ENCODE measurements around the gene ABHD1.
"Not testable (repeated sequence)": the region's sequence is repeated elsewhere in the genome, so short reads cannot be mapped to it uniquely, and the experiment has no call there.

ABHD1 gene

GRCh38 chr2:27123302-27124150 lies at the start of gene ABHD1:
TSS of gene ABHD1 (plus strand) at chr2:27123815. CDS start at chr2:27123949, 134 bp downstream.
- no peak for DNase-seq (ENCODE audit: low read depth, low spot score)

- no peak for DNase-seq (ENCODE audit: low read depth, low spot score)
Measured at GRCh38 chr2:27074738-27075565, 48.7 kb upstream of the ABHD1 start.

DNA sequence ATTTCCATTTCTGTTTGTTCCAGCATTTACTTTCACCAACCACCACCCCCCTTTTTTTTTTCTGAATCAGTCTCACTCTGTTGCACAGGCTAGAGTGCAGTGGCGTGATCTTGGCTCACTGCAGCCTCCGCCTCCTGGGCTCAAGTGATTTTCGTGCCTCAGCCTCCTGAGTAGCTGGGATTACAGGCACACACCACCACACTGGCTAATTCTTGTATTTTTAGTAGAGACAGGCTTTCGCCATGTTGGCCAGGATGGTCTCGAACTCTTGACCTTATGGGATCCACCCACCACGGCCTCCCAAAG lies 48.1 kb upstream of the ABHD1 start:
- DNase-seq (ENCODE audit: low read depth, low spot score), result not testable (repeated sequence)

DNA sequence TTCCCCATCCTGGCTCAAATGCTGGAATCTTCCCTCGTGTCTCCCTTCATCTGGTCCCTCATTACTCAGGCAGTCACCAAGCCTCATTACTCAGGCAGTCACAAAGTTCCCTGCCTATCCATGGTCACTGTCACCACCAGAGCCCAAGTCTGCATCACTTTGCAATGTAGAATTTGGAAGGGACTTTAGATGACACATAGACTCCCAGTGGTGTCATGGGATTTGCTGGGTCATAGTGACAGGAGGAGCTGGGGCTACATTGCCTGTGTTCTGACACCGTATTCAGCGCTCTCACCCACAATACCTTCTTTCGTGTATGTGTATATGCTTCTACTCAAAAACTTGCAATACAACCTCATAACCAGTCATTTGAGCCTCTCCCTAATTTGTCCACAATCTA lies 47.3 kb upstream of the ABHD1 start:
- DNase-seq (ENCODE audit: low read depth, low spot score), result no peak

DNA sequence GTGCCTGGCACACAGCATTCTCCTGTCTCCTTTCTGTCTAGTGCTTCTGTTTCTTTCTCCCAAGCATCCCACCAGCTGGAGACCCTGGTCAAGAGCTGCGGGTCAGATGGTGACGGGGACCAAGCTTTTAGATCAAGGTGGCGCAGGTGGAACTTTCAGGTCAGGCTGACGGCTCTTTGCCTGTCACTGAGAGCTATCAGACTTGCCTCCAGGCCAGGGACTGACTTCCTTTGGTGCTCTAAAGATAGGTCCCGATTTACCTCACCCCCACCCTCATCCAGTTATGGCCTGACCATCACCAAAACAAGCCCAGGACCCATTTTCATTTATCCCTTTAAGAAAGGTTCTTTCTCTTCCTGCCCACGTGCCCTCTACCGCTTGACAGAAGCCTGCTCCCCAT lies 46.4 kb upstream of the ABHD1 start:
- no peak for DNase-seq (ENCODE audit: low read depth, low spot score)

DNA sequence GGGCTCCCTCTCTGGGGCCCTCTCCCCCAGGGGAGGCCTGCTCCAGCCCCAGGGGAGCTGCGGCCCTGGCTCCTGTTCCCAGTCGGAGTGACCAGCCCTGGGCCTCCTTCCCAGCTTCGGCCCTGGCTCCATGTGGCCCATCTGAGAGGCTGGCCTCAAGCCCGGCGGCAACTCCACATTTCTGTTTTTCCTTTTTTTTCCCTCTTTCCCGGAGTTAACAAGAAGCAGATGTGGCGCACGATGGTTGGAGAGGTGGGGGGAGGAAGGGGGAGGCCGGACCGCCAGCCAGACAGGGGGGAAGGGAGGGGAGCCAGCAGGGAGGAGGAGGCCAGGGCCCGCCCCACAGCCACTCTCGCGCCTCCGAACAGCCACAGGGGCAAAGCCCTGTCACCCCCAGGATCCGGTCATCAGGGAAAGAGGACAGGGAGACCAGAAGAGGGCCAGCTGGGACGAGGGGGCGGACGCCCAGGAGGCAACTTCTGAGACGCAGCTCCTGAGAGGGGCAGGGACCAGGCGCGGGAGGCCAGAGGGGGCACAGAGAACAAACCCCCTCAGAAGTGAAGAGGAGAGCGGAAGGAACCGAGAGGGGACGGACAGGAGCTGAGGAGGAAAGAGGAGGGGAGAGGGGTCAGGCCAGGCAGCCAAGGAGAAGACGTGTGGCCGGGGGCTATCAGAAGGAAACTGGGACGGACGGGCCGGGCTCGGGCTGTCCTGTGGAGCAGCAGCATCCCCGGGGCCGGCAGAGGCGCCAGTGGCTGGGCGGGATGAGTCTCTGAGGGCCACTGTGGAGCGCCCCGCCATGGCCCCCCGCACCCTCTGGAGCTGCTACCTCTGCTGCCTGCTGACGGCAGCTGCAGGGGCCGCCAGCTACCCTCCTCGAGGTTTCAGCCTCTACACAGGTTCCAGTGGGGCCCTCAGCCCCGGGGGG lies 45.1 kb upstream of the ABHD1 start, which contains the start of gene EMILIN1:
TSS of gene EMILIN1 (plus strand) at position 349 of the 928 bp plus-strand sequence. CDS start at position 800, 451 bp downstream.
- DNase-seq (ENCODE audit: low read depth, low spot score), result no peak

GRCh38 chr2:27079233-27080139 lies 44.1 kb upstream of the ABHD1 start:
- DNase-seq (ENCODE audit: low read depth, low spot score), result no peak

GRCh38 chr2:27080140-27080469 lies 43.5 kb upstream of the ABHD1 start:
- no peak for DNase-seq (ENCODE audit: low read depth, low spot score)

GRCh38 chr2:27080603-27080936 lies 43.0 kb upstream of the ABHD1 start:
- DNase-seq (ENCODE audit: low read depth, low spot score), result no peak

DNA sequence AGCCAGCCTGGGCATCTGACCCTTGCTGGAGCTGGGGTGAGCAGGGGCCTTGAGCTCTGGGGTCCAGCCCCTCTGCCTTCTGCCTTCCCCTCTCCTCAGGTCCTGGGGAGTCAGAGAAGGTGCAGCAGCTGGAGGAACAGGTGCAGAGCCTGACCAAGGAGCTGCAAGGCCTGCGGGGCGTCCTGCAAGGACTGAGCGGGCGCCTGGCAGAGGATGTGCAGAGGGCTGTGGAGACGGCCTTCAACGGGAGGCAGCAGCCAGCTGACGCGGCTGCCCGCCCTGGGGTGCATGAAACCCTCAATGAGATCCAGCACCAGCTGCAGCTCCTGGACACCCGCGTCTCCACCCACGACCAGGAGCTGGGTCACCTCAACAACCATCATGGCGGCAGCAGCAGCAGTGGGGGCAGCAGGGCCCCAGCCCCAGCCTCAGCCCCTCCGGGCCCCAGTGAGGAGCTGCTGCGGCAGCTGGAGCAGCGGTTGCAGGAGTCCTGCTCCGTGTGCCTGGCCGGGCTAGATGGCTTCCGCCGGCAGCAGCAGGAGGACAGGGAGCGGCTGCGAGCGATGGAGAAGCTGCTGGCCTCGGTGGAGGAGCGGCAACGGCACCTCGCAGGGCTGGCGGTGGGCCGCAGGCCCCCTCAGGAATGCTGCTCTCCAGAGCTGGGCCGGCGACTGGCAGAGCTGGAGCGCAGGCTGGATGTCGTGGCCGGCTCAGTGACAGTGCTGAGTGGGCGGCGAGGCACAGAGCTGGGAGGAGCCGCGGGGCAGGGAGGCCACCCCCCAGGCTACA lies 41.4 kb upstream of the ABHD1 start:
- no peak for DNase-seq (ENCODE audit: low read depth, low spot score)

DNA sequence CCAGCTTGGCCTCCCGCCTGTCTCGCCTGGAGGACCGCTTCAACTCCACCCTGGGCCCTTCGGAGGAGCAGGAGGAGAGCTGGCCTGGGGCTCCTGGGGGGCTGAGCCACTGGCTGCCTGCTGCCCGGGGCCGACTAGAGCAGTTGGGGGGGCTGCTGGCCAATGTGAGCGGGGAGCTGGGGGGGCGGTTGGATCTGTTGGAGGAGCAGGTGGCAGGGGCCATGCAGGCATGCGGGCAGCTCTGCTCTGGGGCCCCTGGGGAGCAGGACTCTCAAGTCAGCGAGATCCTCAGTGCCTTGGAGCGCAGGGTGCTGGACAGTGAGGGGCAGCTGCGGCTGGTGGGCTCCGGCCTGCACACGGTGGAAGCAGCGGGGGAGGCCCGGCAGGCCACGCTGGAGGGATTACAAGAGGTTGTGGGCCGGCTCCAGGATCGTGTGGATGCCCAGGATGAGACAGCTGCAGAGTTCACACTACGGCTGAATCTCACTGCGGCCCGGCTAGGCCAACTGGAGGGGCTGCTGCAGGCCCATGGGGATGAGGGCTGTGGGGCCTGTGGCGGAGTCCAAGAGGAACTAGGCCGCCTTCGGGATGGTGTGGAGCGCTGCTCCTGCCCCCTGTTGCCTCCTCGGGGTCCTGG lies 40.7 kb upstream of the ABHD1 start:
- no peak for DNase-seq (ENCODE audit: low read depth, low spot score)

DNA sequence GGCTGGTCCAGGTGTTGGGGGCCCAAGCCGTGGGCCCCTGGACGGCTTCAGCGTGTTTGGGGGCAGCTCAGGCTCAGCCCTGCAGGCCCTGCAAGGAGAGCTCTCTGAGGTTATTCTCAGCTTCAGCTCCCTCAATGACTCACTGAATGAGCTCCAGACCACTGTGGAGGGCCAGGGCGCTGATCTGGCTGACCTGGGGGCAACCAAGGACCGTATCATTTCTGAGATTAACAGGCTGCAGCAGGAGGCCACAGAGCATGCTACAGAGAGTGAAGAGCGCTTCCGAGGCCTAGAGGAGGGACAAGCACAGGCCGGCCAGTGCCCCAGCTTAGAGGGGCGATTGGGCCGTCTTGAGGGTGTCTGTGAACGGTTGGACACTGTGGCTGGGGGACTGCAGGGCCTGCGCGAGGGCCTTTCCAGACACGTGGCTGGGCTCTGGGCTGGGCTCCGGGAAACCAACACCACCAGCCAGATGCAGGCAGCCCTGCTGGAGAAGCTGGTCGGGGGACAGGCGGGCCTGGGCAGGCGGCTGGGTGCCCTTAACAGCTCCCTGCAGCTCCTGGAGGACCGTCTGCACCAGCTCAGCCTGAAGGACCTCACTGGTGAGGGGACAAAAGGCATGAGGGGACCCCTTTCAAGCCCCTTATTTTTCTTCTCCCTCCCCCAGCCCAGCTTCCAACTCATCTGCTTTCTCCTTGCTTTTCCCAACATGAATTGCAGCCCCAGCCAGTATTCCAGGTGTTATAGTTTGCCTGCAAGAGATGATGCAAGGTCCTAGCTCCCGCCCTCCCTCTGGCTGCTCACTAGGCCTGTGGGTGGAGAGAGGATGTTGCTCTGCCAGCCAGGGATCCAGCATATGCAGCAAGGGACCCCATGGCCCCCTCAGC lies 40.0 kb upstream of the ABHD1 start:
- DNase-seq (ENCODE audit: low read depth, low spot score), result no peak

DNA sequence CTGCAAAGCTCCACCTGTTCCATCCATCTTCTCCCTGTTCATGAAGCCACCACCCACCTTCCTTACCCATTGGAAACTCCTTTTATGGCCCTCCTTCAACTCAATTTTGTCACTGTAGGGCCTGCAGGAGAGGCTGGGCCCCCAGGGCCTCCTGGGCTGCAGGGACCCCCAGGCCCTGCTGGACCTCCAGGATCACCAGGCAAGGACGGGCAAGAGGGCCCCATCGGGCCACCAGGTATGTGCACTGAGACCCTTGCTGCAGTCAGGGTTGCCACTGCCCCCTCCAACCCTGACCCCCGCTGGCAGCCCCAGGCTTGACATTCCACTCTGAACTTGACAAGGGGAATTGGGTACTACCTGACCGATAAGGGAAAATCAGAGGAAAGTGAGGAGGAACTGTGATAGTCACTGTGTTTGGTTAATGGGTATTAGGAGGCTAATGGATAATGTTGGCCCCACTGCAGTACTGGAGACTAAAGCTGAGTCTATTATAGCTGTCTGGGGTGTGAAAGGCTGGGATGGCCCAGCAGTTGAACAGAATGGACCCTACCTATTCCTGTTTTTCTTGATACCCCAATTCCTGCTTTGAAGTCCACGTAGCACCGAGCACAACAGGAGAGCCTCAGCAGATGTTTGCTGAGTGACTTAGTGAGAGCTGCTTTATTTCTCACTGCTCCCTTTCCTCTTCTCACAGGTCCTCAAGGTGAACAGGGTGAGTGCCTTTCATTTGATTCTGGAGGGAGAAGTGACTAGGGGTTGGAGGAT lies 39.1 kb upstream of the ABHD1 start:
- DNase-seq (ENCODE audit: low read depth, low spot score), result no peak

DNA sequence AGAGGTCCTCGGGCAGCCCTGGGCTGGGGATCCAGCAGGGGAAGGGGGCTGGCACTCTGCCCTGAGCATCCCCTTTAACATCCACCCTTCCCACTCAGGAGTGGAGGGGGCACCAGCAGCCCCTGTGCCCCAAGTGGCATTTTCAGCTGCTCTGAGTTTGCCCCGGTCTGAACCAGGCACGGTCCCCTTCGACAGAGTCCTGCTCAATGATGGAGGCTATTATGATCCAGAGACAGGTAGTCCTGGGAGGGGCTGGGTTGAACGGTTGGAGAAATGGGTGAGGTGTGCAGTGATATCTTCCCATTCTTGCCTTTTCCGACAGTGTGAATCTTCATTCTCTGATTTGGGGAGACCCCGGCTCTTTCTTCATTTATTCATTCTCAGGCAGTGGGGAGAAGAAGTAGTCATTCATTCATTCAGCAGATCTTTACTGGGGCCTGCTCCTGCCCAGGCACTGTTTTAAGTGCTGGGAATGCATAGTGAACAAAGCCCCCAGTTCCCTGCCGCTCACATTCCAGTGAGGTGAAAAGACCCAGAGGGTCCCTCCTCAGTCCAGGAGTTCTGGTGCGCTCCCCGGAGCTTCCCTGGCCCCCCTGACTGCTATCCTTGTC lies 38.4 kb upstream of the ABHD1 start:
- no peak for DNase-seq (ENCODE audit: low read depth, low spot score)

DNA sequence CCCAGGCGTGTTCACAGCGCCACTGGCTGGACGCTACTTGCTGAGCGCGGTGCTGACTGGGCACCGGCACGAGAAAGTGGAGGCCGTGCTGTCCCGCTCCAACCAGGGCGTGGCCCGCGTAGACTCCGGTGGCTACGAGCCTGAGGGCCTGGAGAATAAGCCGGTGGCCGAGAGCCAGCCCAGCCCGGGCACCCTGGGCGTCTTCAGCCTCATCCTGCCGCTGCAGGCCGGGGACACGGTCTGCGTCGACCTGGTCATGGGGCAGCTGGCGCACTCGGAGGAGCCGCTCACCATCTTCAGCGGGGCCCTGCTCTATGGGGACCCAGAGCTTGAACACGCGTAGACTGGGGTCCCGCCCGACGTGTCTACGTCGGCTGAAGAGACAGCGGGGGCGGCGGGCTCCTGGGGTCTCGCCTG lies 37.9 kb upstream of the ABHD1 start:
- no peak for DNase-seq (ENCODE audit: low read depth, low spot score)

GRCh38 chr2:27086090-27086723 lies 37.4 kb upstream of the ABHD1 start:
- no peak for DNase-seq (ENCODE audit: low read depth, low spot score)
